ENCODE data around the gene LRRFIP2.

The LRRFIP2 gene

GRCh38 chr3:37014620-37015019, 159.8 kb downstream of the LRRFIP2 start:
- no peak for DNase-seq
